Stimulated activated CD4-positive, alpha-beta T cell treated with anti-CD3 and anti-CD28 coated beads, Interleukin-2, amount 100 ng/mL, for 48 hours (primary cell): ENCODE data around the gene TMCC3.
"Not testable (repeated sequence)": the region's sequence is repeated elsewhere in the genome, so short reads cannot be mapped to it uniquely, and the experiment has no call there.

ENCODE experiments used
- DNase-seq, 2 donors: peaks; one replicate each; pipeline ENCODE4 v3.0.0-alpha.2; 2020

TMCC3 gene

GRCh38 chr12:94650143-94651056 lies at the start of gene TMCC3:
Gene TMCC3 (minus strand): TSS chr12:94650557. CDS start chr12:94650430, 127 bp downstream.
- DNase-seq, result no peak

- DNase-seq, result no peak
Observed at GRCh38 chr12:94699801-94700200, 49.4 kb upstream of the TMCC3 start.

- DNase-seq, result no peak
Observed at GRCh38 chr12:94698578-94698977, 48.2 kb upstream of the TMCC3 start.

- no peak for DNase-seq
Observed at GRCh38 chr12:94697631-94698030, 47.3 kb upstream of the TMCC3 start.

GRCh38 chr12:94694732-94695131 lies 44.4 kb upstream of the TMCC3 start:
- no peak for DNase-seq

- not testable (repeated sequence) for DNase-seq
Observed at GRCh38 chr12:94692826-94693225, 42.5 kb upstream of the TMCC3 start.

- no peak for DNase-seq
Observed at GRCh38 chr12:94690198-94690771, 39.9 kb upstream of the TMCC3 start.

- DNase-seq, result no peak
Observed at GRCh38 chr12:94689646-94690036, 39.3 kb upstream of the TMCC3 start.

- no peak for DNase-seq
Observed at GRCh38 chr12:94689002-94689645, 38.8 kb upstream of the TMCC3 start.

- no peak for DNase-seq
Observed at GRCh38 chr12:94687891-94688290, 37.5 kb upstream of the TMCC3 start.

- DNase-seq, result no peak
Observed at GRCh38 chr12:94686834-94687628, 36.7 kb upstream of the TMCC3 start.

- DNase-seq, result no peak
Observed at GRCh38 chr12:94684416-94685142, 34.2 kb upstream of the TMCC3 start.

GRCh38 chr12:94679554-94680195 lies 29.3 kb upstream of the TMCC3 start:
- DNase-seq, result no peak

GRCh38 chr12:94678849-94679248 lies 28.5 kb upstream of the TMCC3 start:
- DNase-seq, result no peak

- no peak for DNase-seq
Observed at GRCh38 chr12:94678379-94678778, 28.0 kb upstream of the TMCC3 start.

- DNase-seq, result no peak
Observed at GRCh38 chr12:94677778-94678177, 27.4 kb upstream of the TMCC3 start.

GRCh38 chr12:94676922-94677321 lies 26.6 kb upstream of the TMCC3 start:
- no peak for DNase-seq

- no peak for DNase-seq
Observed at GRCh38 chr12:94676031-94676641, 25.8 kb upstream of the TMCC3 start.

- no peak for DNase-seq
Observed at GRCh38 chr12:94674835-94675234, 24.5 kb upstream of the TMCC3 start.

- DNase-seq, result no peak
Observed at GRCh38 chr12:94674051-94674451, 23.7 kb upstream of the TMCC3 start.

GRCh38 chr12:94673496-94673895 lies 23.1 kb upstream of the TMCC3 start:
- no peak for DNase-seq
